Stimulated activated CD4-positive, alpha-beta T cell treated with anti-CD3 and anti-CD28 coated beads, Interleukin-4, amount 100 ng/mL, for 48 hours (primary cell): ENCODE measurements around the gene KLF11.

Source experiments
- DNase-seq, 2 donors: peaks; one replicate each; pipeline ENCODE4 v3.0.0-alpha.2; 2020; ENCODE audit warnings: low read depth in 2 of 2

KLF11 gene

GRCh38 chr2:10063566-10063965 is 20.2 kb downstream of the KLF11 start:
- DNase-seq: no peak

- DNase-seq: no peak
Observed at GRCh38 chr2:10064932-10065772, 21.8 kb downstream of the KLF11 start.

GRCh38 chr2:10065773-10066055 is 22.4 kb downstream of the KLF11 start:
- no peak for DNase-seq

GRCh38 chr2:10067330-10067729 is 24.0 kb downstream of the KLF11 start:
- DNase-seq: no peak

- no peak for DNase-seq
Observed at GRCh38 chr2:10067881-10068280, 24.5 kb downstream of the KLF11 start.

- DNase-seq: no peak
Observed at GRCh38 chr2:10071176-10071575, 27.8 kb downstream of the KLF11 start.

- no peak for DNase-seq
Observed at GRCh38 chr2:10071595-10071994, 28.2 kb downstream of the KLF11 start.

- peak; percentile 59 to 61 for DNase-seq
Observed at GRCh38 chr2:10072656-10073480, 29.5 kb downstream of the KLF11 start.

GRCh38 chr2:10073706-10074105 is 30.4 kb downstream of the KLF11 start:
- DNase-seq: no peak

GRCh38 chr2:10075101-10075500 is 31.8 kb downstream of the KLF11 start:
- no peak for DNase-seq

GRCh38 chr2:10075571-10076209 is 32.3 kb downstream of the KLF11 start:
- no peak for DNase-seq

- DNase-seq: no peak
Observed at GRCh38 chr2:10076511-10076910, 33.2 kb downstream of the KLF11 start.

GRCh38 chr2:10076988-10077527 is 33.7 kb downstream of the KLF11 start:
- DNase-seq: no peak

- no peak for DNase-seq
Observed at GRCh38 chr2:10078001-10078400, 34.7 kb downstream of the KLF11 start.

GRCh38 chr2:10078704-10079265 is 35.4 kb downstream of the KLF11 start:
- no peak for DNase-seq

GRCh38 chr2:10079266-10079869 is 36.0 kb downstream of the KLF11 start:
- DNase-seq: no peak

GRCh38 chr2:10079870-10080535 is 36.7 kb downstream of the KLF11 start, which contains the start of gene CYS1:
TSS of gene CYS1 (minus strand) at chr2:10080411. CDS start at chr2:10080223, 188 bp downstream.
- DNase-seq: no peak

GRCh38 chr2:10080536-10081304 is 37.4 kb downstream of the KLF11 start:
- no peak for DNase-seq

- DNase-seq: no peak
Observed at GRCh38 chr2:10083046-10083445, 39.7 kb downstream of the KLF11 start.

GRCh38 chr2:10083692-10084211 is 40.4 kb downstream of the KLF11 start:
- DNase-seq: no peak
